ENCODE results near the gene VPS26C. TPM values are rescaled to one million over a fixed set of nuclear protein-coding genes. Genes with fewer than 3 reads are reported as not detected.
A peak's percentile ranks its signal among the peaks of the same experiment; 100 is the strongest.

The VPS26C gene
- total RNA-seq, 2 experiments from 2014 or later: 70.9 to 73.4 TPM

DNA sequence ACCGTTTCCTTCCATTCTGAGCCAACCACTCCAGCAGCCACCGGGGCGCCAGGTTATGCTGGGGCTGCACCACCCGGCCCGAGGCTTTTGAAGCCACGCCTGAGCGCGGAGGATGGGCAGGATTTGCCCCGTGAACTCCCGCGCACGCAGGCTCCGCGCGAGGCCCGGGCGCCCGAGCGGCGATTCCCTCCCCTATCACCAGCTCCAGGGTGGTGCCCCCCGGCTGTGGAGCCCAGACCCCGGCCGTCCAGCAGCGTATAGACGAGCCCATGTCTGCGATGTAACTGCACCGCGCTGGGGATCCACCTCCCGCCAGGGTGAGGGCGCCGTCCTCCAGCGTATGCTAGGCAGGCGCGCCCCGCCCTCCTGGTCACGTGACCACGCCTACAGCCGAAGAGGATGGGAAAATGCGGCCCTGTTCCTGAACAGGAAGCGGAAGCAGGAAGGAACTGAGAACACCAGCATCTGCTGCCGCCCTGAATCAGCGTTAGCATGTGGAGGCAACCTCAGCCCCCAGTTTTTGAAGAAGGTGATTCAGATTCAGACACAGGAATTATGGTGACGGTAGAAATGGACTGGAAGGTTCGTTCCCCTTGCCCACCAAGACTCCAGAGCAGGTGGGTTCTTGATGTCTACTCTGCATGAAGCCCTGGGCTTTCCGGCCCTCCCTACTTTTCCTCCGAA is 46.0 kb downstream of the VPS26C start:
- Mint-ChIP-seq H3K36me3 (ENCODE audit: low read depth) (peaks cover 52% of the 10 kb centered on the region), H3K4me3 (peak overlapping the region; percentile 79), H3K27me3 (no peaks in the 10 kb centered on the region), H3K9me3 (no peaks in the 10 kb centered on the region), H3K4me1 (ENCODE audit: low read depth) (peaks cover 53% of the 10 kb centered on the region), H3K27ac (peak overlapping the region; percentile 93)
- CTCF ChIA-PET: interaction anchor here (0.8 to 1.4 kb wide), 5 partner anchors 13 to 343 kb away, joined by 3 to 4 read pairs (median 4); partner anchors contain the start of gene VPS26C
- TF ChIP-seq, protein P1, sequence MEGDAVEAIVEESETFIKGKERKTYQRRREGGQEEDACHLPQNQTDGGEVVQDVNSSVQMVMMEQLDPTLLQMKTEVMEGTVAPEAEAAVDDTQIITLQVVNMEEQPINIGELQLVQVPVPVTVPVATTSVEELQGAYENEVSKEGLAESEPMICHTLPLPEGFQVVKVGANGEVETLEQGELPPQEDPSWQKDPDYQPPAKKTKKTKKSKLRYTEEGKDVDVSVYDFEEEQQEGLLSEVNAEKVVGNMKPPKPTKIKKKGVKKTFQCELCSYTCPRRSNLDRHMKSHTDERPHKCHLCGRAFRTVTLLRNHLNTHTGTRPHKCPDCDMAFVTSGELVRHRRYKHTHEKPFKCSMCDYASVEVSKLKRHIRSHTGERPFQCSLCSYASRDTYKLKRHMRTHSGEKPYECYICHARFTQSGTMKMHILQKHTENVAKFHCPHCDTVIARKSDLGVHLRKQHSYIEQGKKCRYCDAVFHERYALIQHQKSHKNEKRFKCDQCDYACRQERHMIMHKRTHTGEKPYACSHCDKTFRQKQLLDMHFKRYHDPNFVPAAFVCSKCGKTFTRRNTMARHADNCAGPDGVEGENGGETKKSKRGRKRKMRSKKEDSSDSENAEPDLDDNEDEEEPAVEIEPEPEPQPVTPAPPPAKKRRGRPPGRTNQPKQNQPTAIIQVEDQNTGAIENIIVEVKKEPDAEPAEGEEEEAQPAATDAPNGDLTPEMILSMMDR (IDR thresholded peaks at IDR 0.05): no peak
- ATAC-seq (peak; percentile 82), DNase-seq (peak; percentile 98)
- POLR2A ChIA-PET: interaction anchor here (0.6 to 1.9 kb wide), 7 partner anchors 9 to 224 kb away, joined by 3 to 7 read pairs (median 4); no protein-coding TSS in a partner anchor
- intact Hi-C loops (cut with micrococcal nuclease): loop anchor here (2.0 kb wide), 1 partner anchor 154 kb away; no protein-coding TSS in a partner anchor

DNA sequence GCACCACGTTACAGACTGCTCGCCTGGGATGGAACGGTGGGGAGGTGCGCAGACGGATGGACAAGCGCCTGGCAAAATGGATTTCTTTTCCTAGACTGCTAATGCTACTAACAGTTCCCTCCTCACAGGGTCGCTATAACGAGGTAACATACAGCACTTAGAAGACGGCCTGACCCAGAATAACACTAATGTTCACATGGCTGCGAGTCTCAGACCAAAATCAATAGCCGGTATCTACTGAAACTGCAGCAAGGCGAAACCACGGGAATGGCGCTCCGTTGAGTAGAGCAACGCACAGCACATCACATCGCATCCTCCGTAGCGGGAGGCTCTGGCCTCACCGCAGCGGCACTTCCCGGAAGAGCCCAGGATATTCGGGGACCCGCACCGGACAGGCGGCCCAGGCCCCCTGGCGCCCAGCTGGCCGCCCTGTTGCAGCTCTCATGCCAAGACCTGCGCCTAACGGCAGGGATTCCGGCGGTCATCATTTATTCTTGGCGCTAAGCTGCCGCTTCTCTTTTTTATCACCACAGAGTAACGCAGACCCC is 46.6 kb downstream of the VPS26C start:
- H3K27ac Mint-ChIP-seq: peak overlapping the region; percentile 93
- TF ChIP-seq, protein P1 (IDR thresholded peaks at IDR 0.05): peak; percentile 5
- intact Hi-C loops (cut with micrococcal nuclease): loop anchor here (2.0 kb wide), 1 partner anchor 154 kb away; no protein-coding TSS in a partner anchor
- peaks cover 46% of the 10 kb centered on the region for H3K36me3 Mint-ChIP-seq (ENCODE audit: low read depth)
- no peaks in the 10 kb centered on the region for H3K27me3 Mint-ChIP-seq
- no peaks in the 10 kb centered on the region for H3K9me3 Mint-ChIP-seq
- DNase-seq (peak; percentile 53), ATAC-seq (peak; percentile 14)
- ChIA-PET POLR2A (interaction anchor here (0.6 to 1.9 kb wide), 7 partner anchors 8 to 223 kb away, joined by 3 to 7 read pairs (median 4); no protein-coding TSS in a partner anchor), CTCF (interaction anchor here (0.8 to 1.4 kb wide), 5 partner anchors 12 to 343 kb away, joined by 3 to 4 read pairs (median 4); partner anchors contain the start of gene VPS26C)
- peak overlapping the region; percentile 79 for H3K4me3 Mint-ChIP-seq
- H3K4me1 Mint-ChIP-seq (ENCODE audit: low read depth): peaks cover 47% of the 10 kb centered on the region

DNA sequence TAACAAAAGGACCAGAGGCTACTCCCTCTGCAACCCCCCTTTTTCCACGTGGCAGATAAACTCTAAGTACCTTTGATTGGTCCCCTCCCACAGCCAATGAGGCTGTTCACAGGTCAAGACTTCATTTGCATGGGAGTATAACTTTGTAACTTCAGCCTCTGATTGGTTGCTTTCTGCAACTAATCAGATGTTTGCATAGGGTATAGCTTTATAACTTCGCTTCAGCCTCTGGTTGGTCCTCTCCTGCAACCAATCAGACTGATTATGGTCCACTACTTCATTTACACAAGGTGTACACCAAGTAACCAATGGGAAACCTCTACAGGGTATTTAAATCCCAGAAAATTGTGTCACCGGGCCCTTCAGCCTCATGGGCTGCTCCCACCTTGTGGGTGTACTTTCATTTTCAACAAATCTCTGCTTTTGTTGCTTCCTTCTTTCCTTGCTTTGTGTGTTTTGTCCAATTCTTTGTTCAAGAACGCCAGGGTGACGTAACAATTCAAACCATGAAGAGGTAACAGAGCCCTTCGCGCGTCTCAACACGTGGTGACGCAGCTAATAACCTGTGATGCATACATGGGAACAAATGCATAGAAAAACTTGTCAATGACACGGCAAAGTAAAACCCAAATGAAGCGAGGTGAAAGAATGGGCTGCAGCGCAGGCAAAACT is 47.2 kb downstream of the VPS26C start:
- Mint-ChIP-seq H3K4me1 (ENCODE audit: low read depth) (peaks cover 41% of the 10 kb centered on the region), H3K9me3 (no peaks in the 10 kb centered on the region), H3K4me3 (peak overlapping the region; percentile 79), H3K36me3 (ENCODE audit: low read depth) (peaks cover 40% of the 10 kb centered on the region), H3K27me3 (no peaks in the 10 kb centered on the region), H3K27ac (peak overlapping the region; percentile 93)
- ATAC-seq (peak; percentile 6), DNase-seq (peak; percentile 62)
- ChIA-PET CTCF (interaction anchor here (0.8 to 1.4 kb wide), 3 partner anchors 12 to 152 kb away, joined by 4 read pairs; partner anchors contain the start of gene VPS26C), POLR2A (interaction anchor here (0.9 to 1.9 kb wide), 7 partner anchors 10 to 344 kb away, joined by 3 to 7 read pairs (median 3); partner anchors contain the start of gene DYRK1A)
- intact Hi-C loops (cut with micrococcal nuclease): loop anchor here (2.0 kb wide), 1 partner anchor 155 kb away; no protein-coding TSS in a partner anchor
- TF ChIP-seq, protein P1 (IDR thresholded peaks at IDR 0.05): no peak

DNA sequence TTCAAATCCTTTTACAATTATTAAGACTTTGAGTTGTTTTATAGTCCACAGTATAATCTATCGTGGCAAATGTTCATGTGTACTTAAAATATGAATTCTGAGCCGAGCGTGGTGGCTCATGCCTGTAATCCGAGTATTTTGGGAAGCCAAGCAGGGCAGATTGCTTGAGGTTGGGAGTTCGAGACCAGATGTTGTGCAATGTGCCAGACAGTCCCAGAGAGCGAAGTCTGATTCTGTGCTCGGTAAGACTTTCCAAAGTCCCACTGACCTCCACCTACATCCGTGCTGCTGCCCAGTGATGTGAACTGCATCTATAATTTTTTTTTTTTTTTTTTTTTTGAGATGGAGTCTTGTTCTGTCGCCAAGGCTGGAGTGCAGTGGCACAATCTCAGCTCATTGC is 52.2 kb downstream of the VPS26C start:
- ATAC-seq (no peak), DNase-seq (no peak)
- Mint-ChIP-seq H3K36me3 (ENCODE audit: low read depth) (peaks cover 7% of the 10 kb centered on the region), H3K27me3 (peaks cover 1% of the 10 kb centered on the region), H3K27ac (no peak overlapping the region), H3K4me3 (no peak overlapping the region), H3K4me1 (ENCODE audit: low read depth) (peaks cover 6% of the 10 kb centered on the region), H3K9me3 (peaks cover 1% of the 10 kb centered on the region)
- intact Hi-C loops (cut with micrococcal nuclease): no loop called here
- ChIA-PET CTCF (no interaction called here), POLR2A (no interaction called here)
- TF ChIP-seq, protein P1 (IDR thresholded peaks at IDR 0.05): no peak
